Measurements from ENCODE around the gene KRT2.

DNA sequence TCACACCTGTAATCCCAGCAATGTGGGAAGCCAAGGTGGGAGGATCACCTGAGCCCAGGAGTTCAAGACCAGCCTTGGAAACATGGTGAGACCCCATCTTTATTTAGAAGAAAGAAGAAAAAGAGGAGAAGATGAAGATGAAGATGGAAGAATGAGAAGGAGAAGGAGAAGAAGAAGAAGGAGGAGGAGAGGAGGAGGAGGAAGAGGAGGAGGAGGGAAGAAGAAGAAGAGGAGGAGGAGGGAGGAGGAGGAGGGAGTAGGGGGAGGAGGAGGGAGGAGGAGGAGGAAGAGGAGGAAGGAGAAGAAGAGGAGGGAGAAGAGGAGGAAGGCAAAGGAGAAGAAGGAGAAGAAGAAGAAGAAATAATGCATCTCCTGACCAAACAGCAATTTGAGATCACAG, 37.2 kb upstream of the KRT2 start:
- TF ChIP-seq, protein P1, sequence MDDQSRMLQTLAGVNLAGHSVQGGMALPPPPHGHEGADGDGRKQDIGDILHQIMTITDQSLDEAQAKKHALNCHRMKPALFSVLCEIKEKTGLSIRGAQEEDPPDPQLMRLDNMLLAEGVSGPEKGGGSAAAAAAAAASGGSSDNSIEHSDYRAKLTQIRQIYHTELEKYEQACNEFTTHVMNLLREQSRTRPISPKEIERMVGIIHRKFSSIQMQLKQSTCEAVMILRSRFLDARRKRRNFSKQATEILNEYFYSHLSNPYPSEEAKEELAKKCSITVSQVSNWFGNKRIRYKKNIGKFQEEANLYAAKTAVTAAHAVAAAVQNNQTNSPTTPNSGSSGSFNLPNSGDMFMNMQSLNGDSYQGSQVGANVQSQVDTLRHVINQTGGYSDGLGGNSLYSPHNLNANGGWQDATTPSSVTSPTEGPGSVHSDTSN (IDR thresholded peaks at IDR 0.05) = no peak
- TF ChIP-seq CBX8 (IDR thresholded peaks at IDR 0.05) (no peak), CHD4 (IDR thresholded peaks at IDR 0.05; ENCODE audit: borderline replicate concordance) (no peak), POLR2A (IDR thresholded peaks at IDR 0.05; ENCODE audit: low read length) (no peak), RCOR1 (IDR thresholded peaks at IDR 0.05; ENCODE audit: low read depth, low read length) (no peak), NR3C1 (IDR thresholded peaks at IDR 0.05) (no peak), TFCP2L1 (CRISPR knock-in tag; IDR thresholded peaks at IDR 0.05) (no peak), MAZ (IDR thresholded peaks at IDR 0.05; ENCODE audit: borderline replicate concordance, low read depth, low read length) (no peak), CHD2 (IDR thresholded peaks at IDR 0.05; ENCODE audit: low read length, partially characterized antibody) (no peak), POLR2AphosphoS2 (conservative IDR thresholded peaks at IDR 0.05; ENCODE audit: low read length) (no peak)
- TF ChIP-seq, protein P2, sequence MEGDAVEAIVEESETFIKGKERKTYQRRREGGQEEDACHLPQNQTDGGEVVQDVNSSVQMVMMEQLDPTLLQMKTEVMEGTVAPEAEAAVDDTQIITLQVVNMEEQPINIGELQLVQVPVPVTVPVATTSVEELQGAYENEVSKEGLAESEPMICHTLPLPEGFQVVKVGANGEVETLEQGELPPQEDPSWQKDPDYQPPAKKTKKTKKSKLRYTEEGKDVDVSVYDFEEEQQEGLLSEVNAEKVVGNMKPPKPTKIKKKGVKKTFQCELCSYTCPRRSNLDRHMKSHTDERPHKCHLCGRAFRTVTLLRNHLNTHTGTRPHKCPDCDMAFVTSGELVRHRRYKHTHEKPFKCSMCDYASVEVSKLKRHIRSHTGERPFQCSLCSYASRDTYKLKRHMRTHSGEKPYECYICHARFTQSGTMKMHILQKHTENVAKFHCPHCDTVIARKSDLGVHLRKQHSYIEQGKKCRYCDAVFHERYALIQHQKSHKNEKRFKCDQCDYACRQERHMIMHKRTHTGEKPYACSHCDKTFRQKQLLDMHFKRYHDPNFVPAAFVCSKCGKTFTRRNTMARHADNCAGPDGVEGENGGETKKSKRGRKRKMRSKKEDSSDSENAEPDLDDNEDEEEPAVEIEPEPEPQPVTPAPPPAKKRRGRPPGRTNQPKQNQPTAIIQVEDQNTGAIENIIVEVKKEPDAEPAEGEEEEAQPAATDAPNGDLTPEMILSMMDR (IDR thresholded peaks at IDR 0.05) = no peak
- TF ChIP-seq, protein P3, sequence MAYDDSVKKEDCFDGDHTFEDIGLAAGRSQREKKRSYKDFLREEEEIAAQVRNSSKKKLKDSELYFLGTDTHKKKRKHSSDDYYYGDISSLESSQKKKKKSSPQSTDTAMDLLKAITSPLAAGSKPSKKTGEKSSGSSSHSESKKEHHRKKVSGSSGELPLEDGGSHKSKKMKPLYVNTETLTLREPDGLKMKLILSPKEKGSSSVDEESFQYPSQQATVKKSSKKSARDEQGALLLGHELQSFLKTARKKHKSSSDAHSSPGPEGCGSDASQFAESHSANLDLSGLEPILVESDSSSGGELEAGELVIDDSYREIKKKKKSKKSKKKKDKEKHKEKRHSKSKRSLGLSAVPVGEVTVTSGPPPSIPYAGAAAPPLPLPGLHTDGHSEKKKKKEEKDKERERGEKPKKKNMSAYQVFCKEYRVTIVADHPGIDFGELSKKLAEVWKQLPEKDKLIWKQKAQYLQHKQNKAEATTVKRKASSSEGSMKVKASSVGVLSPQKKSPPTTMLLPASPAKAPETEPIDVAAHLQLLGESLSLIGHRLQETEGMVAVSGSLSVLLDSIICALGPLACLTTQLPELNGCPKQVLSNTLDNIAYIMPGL (CRISPR knock-in tag; IDR thresholded peaks at IDR 0.05; ENCODE audit: borderline replicate concordance) = no peak
- TF ChIP-seq, protein P4, sequence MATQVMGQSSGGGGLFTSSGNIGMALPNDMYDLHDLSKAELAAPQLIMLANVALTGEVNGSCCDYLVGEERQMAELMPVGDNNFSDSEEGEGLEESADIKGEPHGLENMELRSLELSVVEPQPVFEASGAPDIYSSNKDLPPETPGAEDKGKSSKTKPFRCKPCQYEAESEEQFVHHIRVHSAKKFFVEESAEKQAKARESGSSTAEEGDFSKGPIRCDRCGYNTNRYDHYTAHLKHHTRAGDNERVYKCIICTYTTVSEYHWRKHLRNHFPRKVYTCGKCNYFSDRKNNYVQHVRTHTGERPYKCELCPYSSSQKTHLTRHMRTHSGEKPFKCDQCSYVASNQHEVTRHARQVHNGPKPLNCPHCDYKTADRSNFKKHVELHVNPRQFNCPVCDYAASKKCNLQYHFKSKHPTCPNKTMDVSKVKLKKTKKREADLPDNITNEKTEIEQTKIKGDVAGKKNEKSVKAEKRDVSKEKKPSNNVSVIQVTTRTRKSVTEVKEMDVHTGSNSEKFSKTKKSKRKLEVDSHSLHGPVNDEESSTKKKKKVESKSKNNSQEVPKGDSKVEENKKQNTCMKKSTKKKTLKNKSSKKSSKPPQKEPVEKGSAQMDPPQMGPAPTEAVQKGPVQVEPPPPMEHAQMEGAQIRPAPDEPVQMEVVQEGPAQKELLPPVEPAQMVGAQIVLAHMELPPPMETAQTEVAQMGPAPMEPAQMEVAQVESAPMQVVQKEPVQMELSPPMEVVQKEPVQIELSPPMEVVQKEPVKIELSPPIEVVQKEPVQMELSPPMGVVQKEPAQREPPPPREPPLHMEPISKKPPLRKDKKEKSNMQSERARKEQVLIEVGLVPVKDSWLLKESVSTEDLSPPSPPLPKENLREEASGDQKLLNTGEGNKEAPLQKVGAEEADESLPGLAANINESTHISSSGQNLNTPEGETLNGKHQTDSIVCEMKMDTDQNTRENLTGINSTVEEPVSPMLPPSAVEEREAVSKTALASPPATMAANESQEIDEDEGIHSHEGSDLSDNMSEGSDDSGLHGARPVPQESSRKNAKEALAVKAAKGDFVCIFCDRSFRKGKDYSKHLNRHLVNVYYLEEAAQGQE (IDR thresholded peaks at IDR 0.05) = no peak
- TF ChIP-seq, protein P5, sequence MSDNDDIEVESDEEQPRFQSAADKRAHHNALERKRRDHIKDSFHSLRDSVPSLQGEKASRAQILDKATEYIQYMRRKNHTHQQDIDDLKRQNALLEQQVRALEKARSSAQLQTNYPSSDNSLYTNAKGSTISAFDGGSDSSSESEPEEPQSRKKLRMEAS (IDR thresholded peaks at IDR 0.05) = no peak
